ENCODE results near the gene NACC2.

- TF ChIP-seq, protein P1, sequence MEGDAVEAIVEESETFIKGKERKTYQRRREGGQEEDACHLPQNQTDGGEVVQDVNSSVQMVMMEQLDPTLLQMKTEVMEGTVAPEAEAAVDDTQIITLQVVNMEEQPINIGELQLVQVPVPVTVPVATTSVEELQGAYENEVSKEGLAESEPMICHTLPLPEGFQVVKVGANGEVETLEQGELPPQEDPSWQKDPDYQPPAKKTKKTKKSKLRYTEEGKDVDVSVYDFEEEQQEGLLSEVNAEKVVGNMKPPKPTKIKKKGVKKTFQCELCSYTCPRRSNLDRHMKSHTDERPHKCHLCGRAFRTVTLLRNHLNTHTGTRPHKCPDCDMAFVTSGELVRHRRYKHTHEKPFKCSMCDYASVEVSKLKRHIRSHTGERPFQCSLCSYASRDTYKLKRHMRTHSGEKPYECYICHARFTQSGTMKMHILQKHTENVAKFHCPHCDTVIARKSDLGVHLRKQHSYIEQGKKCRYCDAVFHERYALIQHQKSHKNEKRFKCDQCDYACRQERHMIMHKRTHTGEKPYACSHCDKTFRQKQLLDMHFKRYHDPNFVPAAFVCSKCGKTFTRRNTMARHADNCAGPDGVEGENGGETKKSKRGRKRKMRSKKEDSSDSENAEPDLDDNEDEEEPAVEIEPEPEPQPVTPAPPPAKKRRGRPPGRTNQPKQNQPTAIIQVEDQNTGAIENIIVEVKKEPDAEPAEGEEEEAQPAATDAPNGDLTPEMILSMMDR (IDR thresholded peaks at IDR 0.05): no peak
- TF ChIP-seq POLR2AphosphoS5 (IDR thresholded peaks at IDR 0.05): no peak
- TF ChIP-seq POLR2A (IDR thresholded peaks at IDR 0.05; ENCODE audit: low read depth): no peak
- no peak for TF ChIP-seq EP300 (IDR thresholded peaks at IDR 0.05)
Observed at GRCh38 chr9:135985889-135986288, 109.2 kb downstream of the NACC2 start.

Measured in esophagus muscularis mucosa (tissue), 4 donors.